ENCODE data around the gene CAMSAP2. TPM values are rescaled to one million over a fixed set of nuclear protein-coding genes. Genes with fewer than 3 reads are reported as not detected.

Gene CAMSAP2
- total and polyA plus RNA-seq, 2 donors (not counting 3 experiments of a cell fraction or from before 2014, with no cell fraction given): 6.7 to 45.5 TPM

- Histone ChIP-seq H3K36me3 (ENCODE audit: control insufficient read depth in 2 of 2, extremely low read depth in 1 of 2, insufficient read depth in 2 of 2, low read length in 2 of 2) (no peaks in the 10 kb centered on the region), H3K4me3 (replicated peaks in 1 of 3; ENCODE audit: insufficient read depth in 1 of 3, low read depth in 1 of 3, low read length in 3 of 3) (no peak overlapping the region), H3K27me3 (ENCODE audit: control insufficient read depth in 2 of 2, insufficient read depth in 2 of 2, low read length in 2 of 2) (peaks cover 11 to 19% of the 10 kb centered on the region in 2 experiments), H3K9me3 (replicated peaks; ENCODE audit: control insufficient read depth, insufficient read depth, low read length) (no peaks in the 10 kb centered on the region), H3K4me1 (ENCODE audit: control insufficient read depth, extremely low read depth, insufficient read depth, low read length) (no peaks in the 10 kb centered on the region), H3K79me2 (ENCODE audit: control insufficient read depth, insufficient read depth, low read length) (no peaks in the 10 kb centered on the region), H3K9ac (replicated peaks; ENCODE audit: extremely low read depth, insufficient read depth, low read length) (no peak overlapping the region), H4K20me1 (replicated peaks; ENCODE audit: control insufficient read depth, extremely low read depth, insufficient read depth, low read length) (no peaks in the 10 kb centered on the region), H2AFZ (ENCODE audit: low read depth, low read length) (no peak overlapping the region), H3K4me2 (ENCODE audit: insufficient read depth, low read length) (no peak overlapping the region), H3K9me1 (replicated peaks; ENCODE audit: control insufficient read depth, extremely low read depth, insufficient read depth, low read length) (no peaks in the 10 kb centered on the region), H3K27ac (ENCODE audit: insufficient read depth, low read depth, low read length) (no peak overlapping the region)
- dilution Hi-C loops (cut with MboI; ENCODE audit: extremely low pct_ligation_motif_present, low sequenced_read_pairs) (no loop called here), intact Hi-C loops (cut with micrococcal nuclease) (no loop called here)
- POLR2A ChIA-PET: no interaction called here
- TF ChIP-seq POLR2A (IDR thresholded peaks at IDR 0.05; ENCODE audit: low read depth, low read length) (no peak), EZH2 (IDR thresholded peaks at IDR 0.05; ENCODE audit: borderline replicate concordance, low read depth, low read length, severe bottlenecking) (no peak), FOS (IDR thresholded peaks at IDR 0.05; ENCODE audit: borderline replicate concordance, insufficient read depth, low read length) (no peak), MYC (IDR thresholded peaks at IDR 0.05; ENCODE audit: low read depth, low read length) (no peak), POLR2AphosphoS5 (IDR thresholded peaks at IDR 0.05; ENCODE audit: insufficient read depth, low read depth, low read length) (no peak), GATA2 (IDR thresholded peaks at IDR 0.05; ENCODE audit: insufficient read depth, insufficient read length, low read depth, low read length) (no peak), MAX (IDR thresholded peaks at IDR 0.05; ENCODE audit: insufficient read depth, insufficient read length) (no peak), JUN (IDR thresholded peaks at IDR 0.05; ENCODE audit: borderline replicate concordance, insufficient read depth, insufficient read length, low read depth) (no peak)
- TF ChIP-seq, protein P1, sequence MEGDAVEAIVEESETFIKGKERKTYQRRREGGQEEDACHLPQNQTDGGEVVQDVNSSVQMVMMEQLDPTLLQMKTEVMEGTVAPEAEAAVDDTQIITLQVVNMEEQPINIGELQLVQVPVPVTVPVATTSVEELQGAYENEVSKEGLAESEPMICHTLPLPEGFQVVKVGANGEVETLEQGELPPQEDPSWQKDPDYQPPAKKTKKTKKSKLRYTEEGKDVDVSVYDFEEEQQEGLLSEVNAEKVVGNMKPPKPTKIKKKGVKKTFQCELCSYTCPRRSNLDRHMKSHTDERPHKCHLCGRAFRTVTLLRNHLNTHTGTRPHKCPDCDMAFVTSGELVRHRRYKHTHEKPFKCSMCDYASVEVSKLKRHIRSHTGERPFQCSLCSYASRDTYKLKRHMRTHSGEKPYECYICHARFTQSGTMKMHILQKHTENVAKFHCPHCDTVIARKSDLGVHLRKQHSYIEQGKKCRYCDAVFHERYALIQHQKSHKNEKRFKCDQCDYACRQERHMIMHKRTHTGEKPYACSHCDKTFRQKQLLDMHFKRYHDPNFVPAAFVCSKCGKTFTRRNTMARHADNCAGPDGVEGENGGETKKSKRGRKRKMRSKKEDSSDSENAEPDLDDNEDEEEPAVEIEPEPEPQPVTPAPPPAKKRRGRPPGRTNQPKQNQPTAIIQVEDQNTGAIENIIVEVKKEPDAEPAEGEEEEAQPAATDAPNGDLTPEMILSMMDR (IDR thresholded peaks at IDR 0.05; ENCODE audit: extremely low read depth in 1 of 2, insufficient read depth in 1 of 2, low read depth in 1 of 2, low read length in 2 of 2): no peak
- CTCF ChIA-PET: no interaction called here
- no TSS peak for BruUV-seq (replicated peaks)
- DNase-seq (ENCODE audit: low read depth, low spot score) (no peak), FAIRE-seq (no peak)
Observed at GRCh38 chr1:200885623-200886402, 147.1 kb downstream of the CAMSAP2 start.

All from endothelial cell of umbilical vein (primary cell).